HG03159 (cell line): Measurements from ENCODE around the gene DNAJB8.

ENCODE experiments used
- ATAC-seq: cut with Tn5 transposase; IDR thresholded peaks from one replicate; pipeline ENCODE4 v1.9.1; 2021; ENCODE audit warnings: mild to moderate bottlenecking, moderate library complexity; ENCODE audit not compliant: unreplicated experiment

Gene DNAJB8

DNA sequence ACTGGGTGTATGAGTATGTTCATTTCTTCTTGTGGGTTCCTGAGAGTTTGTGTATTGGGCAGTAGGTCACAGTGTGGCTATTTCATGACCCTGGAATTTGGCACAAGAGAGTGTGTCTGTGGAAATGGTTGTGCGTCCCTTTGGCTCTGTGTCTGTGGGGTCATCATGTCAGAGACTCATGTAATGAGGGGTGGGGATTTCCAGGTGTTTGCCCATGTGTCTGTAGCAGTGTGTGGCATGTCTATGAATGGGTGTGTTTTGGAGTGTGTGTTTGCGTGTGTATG is 27.6 kb upstream of the DNAJB8 start:
- ATAC-seq, result no peak

DNA sequence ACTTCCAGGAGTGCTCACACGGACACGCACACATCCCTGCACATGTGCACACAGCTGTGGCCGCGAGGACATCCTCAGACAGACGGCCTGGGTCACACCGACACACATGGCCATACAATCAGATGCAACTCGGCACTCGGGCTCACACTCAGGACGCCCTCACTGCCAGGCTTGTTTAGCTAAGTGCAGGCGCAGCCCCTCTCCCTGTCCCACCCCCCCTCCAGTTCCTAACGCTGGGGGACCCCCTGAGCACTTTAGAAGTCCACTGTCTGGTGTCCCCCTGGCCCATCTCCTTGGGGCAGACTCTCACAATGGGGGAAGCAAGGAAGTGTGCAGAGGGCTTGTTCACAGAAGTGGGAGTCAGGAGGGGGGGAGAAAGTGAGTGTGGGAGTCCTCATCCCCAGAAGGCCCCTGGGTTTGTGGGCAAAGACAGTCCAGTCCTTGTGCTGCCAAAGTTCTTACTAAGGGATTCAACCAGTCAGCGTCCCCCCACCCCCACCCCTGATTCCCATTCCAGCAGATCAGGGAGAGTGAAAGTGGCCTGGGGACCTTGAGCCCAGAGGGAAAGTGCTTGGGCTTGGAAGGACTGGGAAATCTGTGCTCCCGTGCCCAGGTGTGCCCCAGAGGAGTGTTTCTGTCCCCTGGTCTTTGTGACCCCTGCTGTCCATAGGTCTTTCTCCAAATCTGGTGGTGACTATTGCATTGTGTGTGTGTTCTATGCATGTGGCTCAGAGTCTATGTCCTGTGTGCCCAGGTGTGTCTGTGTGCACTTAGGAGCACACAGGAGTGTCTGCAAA is 27.1 kb upstream of the DNAJB8 start:
- ATAC-seq, result no peak

DNA sequence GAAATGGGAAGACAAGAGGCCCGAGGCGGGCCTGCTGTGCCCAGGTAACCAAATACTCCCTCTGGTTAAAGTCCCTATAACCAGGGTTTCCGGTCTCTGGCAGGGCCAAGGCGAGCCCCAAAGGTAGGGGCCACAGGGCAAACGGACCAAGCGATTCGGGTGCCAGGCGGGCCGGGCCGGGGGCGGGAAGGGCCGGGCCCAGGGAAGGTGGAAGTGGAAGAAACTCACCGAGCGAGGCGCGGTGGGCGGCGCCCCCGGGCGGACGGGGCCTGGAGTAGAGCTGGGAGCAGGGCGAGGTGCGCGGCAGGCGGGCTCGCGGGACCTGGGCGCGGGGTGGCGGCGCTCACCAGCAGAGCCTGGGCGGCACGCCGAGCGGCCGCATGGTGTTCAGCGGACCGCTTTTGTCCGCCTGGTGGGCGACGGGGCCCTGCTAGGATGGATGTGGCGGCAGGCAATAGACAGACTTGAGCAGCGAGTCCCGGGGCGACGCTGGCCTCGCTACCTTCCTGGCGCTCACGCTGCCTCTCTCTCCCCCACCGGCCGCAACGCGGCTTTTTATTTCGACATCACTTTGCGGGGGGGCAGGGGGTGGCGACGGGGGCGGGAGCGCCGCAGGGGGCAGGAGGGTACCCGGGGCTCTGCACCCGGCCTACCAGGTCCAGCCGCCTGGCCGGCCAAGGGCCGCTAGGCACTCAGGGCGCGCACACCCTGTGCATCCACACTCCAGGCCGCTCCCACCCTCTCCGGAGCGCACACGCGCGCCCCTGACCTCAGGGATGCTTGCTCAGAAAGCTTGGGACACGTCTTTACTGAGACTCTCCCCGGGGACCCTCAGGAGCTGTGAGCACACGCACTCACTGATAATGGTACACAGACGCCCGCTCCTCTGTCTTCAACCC is 26.2 kb upstream of the DNAJB8 start, which contains the start of gene GATA2:
Gene GATA2, minus strand, starts transcription at position 531 of the 899 bp plus-strand sequence. CDS start 6,170 bp downstream, outside the sequence.
- no peak for ATAC-seq

DNA sequence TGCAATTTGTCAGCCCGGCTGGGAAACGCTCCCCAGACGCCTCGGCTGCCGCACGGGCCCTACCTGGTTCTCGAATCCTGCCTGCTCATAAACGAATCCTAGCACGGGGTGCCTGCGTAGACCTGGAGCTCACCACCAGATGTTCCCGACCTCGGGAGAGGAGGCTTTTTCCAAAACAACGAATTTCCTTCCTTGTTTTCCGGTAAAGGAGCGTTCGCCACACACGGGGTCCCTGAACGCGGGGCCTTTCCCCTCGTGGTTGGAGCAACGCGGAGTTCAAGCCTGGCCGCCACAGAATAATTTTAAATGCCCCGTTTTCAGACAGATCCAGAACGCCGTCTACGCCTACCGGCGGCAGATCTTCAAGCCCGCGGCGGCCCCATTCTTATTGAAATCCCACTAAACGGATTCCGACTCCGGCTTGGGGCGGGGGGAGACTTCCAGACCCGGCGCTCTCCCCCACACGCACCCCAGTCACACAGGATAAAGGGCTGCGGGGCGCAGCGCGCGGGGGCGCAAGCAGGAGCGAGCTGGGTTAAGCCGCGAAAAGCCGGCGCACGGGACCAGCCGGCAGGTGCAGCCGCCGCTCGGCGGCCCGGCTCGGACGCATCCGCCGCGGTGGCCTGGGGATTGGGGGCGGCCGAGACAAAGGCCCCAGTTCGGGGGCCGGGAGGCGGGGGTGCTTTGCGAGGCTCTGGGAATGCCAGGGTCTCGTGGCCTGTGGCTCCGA is 25.4 kb upstream of the DNAJB8 start:
- no peak for ATAC-seq

DNA sequence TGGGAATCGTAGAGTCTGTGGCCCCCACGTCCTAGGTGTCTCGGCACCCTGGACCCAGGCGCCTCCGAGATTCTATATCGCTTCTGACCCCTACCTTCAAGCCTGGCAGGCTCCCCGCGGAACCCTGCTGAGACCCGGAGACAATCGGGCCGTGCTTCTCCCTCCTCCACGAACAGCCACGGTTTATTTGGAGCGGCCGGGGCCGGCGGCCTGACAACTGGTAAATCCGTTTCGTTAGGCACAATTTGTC is 24.9 kb upstream of the DNAJB8 start:
- no peak for ATAC-seq

DNA sequence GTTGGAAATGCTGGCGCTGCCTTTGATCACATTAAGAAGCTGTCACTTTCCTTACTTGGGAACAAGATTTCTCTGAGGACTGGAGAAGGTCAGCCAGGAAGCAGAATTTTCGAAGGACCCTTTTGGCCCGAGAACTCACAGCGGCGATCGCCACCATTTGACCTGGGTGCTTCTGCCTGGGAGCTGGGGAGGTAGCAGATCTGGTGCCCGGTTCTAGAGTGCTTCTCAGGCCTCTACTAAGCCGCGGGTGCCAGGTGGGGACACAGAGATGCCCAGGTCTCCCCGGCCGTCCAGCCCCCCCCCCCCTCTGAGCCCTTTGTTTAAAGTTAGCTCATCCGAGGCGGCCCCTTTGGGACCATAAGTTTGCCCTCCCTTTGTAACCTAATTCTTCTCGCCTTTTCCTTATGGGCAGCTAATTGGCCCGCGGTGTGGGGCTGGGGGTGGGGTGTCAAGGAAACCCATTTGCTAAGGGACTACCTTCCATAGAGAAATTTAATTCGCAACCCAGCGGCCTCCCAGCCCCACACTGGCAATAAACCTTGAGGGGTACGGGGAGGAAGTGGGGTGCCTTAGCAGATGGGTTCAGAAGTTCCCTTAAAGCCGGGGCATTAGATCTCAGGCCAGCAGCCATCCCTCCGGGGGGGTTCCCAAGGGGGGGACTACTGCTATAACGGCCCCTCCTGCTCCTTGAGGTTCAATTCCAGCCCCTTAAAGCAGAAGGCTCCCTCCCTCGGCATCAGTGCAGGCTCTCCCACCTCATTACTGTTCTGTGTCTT is 24.4 kb upstream of the DNAJB8 start:
- no peak for ATAC-seq

DNA sequence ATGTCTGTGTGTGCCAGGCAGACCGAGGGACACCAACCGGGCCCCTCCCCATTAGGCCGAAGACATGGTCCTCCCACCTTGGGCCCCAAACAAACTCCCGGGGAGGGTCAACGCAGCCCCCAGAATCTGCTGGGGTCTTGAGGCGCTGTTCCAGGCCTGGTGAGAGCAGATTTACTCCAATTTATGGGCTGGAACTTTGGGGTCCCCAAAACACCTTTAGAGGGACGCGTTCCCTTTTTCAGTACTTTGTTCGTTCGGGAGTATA is 23.9 kb upstream of the DNAJB8 start:
- no peak for ATAC-seq

DNA sequence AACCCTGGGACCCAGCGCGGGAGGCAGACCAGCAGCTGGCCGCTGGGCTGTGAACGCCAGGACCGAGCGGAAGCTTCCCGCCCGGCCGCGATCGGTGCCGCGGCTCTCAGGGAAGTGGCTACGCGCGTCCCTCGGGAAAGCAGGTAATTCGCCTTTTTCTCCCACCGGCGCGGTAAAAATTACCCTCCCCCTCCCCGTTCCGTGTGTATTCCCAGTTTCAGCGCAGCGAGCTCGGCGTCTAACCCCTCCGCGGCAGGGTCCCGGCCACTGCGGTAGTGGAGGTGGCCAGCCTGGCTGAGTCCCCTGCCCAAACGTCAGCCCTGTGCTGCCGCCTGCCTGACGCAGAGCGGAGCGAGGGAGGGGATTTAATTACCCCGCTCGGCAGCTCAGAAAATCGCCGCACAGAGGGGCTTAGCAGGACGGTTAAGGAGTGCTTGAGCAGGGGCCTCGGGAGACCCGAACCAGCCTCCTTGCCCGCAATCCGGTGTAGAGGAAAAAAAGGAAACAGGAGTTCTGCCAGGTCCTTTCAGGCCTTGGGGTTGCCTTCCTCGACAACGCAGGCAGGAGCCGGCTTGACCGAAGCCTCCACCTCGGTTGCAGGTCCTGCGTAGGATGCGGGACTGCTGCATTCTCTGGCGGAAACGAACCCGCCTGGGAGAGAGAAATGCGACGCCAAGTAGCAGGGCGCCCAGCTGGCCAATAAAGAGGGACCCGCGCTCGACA is 23.4 kb upstream of the DNAJB8 start:
- ATAC-seq, result no peak

DNA sequence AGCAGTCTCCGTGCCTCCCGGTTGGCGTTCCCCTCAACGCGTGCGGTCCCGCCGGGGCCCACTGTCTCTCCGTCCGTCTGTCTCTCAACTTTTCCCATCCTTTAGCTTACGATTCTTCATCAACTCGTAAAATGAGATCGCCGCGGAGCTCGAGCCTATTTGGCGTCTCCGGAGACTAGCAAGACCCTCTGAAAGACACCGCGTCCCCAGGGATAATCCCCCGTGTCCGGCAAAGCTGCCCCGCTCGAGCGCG is 22.9 kb upstream of the DNAJB8 start:
- no peak for ATAC-seq

DNA sequence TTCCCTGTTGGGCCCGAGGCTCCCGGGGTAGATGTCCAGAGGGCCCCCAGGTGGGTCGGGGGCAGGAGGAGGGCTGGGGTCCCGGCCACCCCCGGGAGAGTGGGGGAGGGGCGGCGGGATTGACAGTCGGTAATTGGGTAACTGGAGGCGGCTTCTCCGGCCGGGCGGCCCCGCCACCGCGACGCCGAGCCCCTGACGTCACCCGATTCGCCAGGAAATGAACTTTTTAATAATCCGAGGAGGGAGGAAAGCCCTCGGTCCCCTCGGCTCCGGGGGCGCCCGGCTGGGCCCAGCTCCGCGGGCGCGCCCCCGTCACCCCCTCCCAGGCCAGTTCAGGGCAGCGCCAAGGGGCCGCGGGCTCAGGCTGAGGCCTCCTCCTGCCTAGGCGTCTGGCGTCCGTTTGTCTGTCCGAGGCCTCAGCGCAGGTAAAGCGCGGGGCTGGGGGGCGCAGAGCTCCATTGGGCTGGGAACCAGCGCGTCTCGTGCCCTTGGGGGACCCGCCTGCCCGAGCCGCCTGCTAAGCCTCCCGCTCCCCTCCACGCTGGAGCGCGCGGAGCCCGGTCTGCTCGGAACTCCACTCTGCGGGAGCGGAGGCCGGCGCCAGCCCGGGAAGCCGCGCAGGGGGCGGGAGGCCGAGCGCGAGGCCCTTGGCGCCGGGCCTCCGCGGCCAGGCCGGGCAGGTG is 22.4 kb upstream of the DNAJB8 start:
- no peak for ATAC-seq

DNA sequence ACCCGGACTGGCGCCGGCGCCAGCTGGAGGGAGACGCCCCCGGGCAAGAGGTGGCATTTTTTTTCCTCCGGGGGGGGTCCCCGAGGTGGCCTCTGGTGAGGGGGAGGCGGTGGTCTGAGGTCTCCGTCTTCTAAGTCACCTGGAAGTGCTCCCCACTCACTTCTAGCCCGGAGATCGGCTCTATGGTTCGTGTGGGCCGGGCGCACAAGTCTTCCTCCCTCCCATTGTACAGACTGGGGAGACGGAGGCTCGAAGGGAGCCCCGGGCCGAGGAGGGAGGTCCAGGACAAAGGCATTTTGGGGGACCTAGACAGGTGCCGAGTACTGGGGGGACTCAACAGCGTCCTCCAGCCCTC is 21.9 kb upstream of the DNAJB8 start:
- ATAC-seq, result no peak

DNA sequence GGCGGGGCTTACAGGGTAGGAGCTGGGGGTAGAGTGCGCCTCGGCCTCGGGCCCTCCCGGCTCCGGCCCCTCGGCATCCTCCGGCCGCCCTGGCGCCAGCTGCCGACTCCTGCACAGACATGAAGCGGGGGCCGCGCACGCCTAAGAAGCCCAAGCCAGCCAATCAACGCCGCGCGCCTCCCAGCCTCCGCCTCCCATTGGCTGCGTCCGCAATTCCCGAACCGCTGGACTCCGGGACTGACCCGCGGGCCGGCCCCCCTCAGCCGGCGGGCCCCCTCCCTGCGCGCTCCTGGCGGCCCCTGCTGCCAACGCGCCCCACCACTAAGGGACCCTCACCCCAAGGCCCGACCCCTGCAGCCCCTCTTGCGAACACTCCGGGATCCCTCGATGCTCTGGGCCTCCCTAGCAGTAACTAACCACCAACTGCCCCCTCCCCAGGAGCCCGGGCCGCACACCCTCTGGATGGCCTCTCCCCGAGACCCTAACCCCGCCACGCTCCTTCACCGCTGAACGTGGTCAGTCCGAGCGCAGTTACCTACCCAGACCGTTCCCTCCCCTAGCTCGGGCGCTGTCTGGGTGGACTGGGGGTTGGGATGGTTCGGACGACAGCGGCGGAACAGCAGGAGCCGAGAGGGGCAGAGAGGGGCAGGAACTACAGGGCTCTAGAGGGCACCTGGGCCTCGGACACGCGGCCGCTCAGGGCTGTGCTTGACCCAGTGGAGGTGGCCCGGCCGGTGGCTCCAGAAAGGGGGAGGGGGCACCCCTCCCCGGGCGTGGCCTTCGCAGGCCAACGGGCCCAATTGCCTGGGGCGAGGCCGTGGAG is 21.3 kb upstream of the DNAJB8 start:
- ATAC-seq, result no peak

DNA sequence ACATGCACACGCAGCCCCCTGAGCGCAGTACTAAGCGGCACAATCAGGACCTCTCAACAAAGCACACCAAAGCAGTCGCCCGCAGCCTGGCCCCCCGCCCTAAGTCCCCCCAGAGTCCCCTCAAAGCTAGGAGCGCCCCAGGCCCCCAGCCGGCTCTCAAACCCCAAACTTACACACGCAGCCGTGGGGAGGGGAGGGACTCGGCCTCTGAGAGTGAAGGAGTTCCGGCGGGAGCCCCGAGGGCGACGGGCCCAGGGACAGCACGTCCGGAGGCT is 20.8 kb upstream of the DNAJB8 start:
- ATAC-seq, result no peak

DNA sequence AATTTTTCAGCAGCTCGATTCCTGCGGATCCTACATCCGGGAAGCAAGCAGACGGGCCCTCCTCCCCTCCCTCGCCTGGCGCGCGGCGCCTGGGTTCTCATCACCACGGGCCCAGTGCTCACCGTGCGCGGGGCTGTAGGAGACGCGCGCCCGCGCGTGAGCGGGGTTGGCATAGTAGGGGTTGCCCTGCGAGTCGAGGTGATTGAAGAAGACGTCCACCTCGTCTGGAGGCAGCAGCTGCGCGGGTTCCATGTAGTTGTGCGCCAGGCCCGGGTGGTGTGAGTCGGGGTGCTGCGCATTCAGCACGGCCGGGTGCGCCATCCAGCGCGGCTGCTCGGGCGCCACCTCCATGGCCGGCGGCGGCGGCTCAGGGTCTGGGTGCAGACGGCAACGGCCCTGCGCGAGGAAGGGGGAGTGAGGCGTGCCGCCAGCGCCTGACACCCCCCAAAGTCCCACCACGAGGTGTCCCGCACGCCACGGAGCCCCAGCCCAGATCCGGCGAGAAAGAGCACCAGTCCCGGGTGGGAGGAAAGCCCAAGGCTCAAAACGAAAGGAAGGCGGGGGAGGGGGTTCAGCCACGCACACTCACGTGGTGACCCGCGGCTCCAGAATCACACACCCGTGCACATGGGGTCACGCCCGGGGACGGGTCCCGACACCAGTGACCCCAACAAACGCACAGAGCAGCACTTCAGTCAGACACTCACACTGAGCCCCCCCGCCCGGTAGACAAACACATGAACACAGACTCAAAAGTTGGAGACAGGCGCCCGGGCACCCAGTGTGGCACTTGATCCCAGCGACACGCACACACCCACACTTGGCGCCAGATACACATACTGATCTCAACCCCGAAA is 20.2 kb upstream of the DNAJB8 start:
- no peak for ATAC-seq

DNA sequence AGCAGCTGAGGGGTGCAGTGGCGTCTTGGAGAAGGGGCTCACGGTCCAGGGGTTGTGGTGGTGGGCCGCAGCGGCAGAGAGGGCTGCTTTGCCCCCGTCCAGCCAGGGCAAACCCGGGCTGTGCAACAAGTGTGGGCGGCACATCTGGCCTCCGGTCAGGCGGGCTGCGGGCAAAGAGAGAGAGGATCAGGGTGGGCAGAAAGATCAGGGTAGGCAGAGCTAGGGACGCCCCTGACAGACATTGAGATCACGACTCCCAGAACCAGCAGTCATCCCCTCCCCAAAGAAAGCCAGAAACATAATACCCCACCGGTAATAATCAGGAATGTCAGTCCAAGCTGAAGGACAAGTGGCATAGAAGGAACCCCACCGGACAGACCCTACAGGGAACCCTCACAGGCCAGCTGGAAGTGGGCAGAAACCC is 19.5 kb upstream of the DNAJB8 start:
- ATAC-seq, result no peak

DNA sequence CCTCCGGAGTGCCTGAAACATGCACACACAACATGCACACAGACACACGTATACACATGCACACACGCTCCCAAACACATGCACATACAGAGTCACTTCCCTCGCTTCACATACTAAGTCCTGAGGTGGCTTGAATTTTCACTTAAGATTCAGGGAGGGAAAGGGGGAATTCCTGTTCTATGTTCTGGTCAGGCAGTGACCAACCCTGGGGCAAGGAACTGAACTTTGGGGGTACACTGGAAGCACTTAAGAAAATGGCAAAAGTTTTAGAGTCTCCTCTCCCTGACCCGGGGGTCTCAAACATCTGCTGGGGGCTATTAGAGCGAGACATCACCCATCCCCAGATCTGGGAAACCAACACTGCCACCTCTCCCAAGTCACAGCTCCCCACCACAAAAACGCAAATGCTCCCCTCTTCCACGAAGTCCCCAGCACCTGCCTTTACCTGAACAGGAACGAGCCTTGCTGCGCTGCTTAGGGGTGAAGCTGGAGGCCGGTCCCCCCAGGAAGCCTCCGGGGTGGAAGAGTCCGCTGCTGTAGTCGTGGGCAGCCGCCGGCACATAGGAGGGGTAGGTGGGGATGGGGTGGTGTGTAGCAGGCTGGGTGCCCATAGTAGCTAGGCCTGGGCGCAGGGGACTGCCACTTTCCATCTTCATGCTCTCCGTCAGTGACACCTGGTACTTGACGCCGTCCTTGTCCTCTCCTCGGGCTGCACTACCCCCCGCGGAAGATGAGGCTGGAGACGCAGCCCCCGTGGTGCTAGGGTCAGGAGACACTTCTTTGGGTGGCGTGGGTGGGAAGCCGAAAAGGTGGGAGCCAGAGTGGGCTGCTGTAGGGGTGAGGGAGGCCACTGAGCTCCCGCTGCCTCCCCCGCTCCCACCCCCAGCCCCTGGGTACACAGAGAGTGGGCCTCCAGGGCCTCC is 18.9 kb upstream of the DNAJB8 start:
- ATAC-seq, result no peak

DNA sequence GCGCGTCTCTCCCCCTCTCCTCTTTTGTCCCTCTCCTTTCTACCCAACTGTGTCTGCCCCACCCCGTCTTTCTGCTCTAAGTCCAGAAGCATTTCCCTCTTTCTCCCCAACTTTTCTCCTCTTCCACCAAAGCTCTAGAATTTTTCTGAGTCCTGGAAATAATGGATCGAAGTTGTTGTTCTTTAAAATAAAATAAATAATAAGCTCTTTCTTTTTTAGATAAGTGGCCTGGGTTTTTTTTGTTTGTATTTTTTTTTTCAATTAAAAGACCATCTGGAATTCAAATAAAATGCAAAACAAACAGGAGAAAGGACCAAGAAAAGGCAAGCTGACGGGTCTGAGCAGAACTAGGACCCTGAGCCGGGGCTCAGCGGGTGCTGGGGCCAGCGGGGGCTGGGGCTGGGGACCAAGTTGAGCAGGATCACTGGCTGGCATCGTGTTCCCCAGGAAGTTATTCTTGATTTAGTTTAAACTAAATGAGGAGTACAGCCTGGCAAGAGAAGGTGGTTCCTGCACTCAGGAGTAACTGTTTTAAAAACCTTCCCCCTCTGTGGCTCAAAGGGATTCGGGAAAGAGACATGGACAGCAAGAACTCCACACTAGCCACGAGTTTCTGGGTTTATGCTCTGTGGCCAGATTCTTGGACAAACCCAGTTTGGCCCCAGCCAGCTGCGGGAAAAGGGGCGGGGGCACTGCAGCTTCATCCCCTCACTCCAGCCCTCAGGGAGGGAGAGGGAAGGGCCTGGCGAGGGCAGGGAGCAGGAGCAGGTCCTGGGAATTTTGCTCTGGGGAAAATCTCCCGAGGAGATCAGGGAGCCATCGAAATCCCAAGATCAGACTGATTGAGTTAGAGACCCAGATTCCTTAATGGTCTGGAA is 18.0 kb upstream of the DNAJB8 start:
- no peak for ATAC-seq
